Peyer's patch (tissue), 4 donors: ENCODE measurements around the gene SMIM14.

Source experiments
- POLR2A ChIP-seq, 2 donors: fragments of 450-650 bp; IDR thresholded peaks; one replicate each; pipeline ENCODE4 v1.5.1; 2017; ENCODE audit warnings: antibody characterized with exemption in 2 of 2, mild to moderate bottlenecking in 2 of 2, moderate library complexity in 2 of 2
- TF ChIP-seq, protein P1 (sequence below), 6 experiments: fragments of 450-650 bp in 4 of 6; fragments of 200-600 bp in 2 of 6; sonication (generic) in 1 of 6; IDR thresholded peaks; one replicate each; pipeline ENCODE4 v1.5.1; 2017 to 2019; ENCODE audit warnings: antibody characterized with exemption in 6 of 6, mild to moderate bottlenecking in 3 of 6, moderate library complexity in 1 of 6

DNA sequence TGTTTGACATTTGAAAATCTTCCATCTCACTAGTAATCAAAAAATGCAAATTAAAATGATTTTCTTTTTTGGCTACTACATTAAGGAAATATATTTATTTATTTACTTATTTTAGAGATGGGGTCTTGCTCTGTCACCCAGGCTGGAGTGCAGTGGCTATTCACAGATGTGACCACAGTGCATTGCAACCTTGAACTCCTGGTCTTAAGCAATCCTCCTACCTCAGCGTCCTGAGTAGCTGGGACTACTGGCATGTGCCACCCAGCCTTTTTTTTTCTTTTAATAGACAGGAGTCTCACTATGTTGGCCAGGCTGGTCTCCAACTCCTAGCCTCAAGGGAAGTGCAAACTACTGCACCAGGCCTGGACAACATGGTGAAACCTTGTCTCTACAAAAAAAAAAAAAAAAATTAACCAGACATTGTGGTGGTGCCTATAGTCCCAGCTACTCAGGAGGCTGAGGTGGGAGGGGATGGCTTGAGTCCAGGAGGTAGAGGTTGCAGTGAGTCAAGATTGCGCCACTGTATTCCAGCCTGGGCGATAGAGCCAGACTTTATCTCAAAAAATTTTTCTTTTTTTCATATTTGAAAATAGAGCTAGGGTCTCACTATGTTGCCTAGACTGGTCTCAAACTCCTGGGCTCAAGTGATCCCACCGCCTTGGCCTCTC is 4.4 kb upstream of the SMIM14 start:
- TF ChIP-seq, protein P1, sequence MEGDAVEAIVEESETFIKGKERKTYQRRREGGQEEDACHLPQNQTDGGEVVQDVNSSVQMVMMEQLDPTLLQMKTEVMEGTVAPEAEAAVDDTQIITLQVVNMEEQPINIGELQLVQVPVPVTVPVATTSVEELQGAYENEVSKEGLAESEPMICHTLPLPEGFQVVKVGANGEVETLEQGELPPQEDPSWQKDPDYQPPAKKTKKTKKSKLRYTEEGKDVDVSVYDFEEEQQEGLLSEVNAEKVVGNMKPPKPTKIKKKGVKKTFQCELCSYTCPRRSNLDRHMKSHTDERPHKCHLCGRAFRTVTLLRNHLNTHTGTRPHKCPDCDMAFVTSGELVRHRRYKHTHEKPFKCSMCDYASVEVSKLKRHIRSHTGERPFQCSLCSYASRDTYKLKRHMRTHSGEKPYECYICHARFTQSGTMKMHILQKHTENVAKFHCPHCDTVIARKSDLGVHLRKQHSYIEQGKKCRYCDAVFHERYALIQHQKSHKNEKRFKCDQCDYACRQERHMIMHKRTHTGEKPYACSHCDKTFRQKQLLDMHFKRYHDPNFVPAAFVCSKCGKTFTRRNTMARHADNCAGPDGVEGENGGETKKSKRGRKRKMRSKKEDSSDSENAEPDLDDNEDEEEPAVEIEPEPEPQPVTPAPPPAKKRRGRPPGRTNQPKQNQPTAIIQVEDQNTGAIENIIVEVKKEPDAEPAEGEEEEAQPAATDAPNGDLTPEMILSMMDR (IDR thresholded peaks at IDR 0.05) = no peak
- TF ChIP-seq POLR2A (IDR thresholded peaks at IDR 0.05) = no peak
